GM19238 (cell line): ENCODE measurements around the gene USO1.
A peak's percentile ranks its signal among the peaks of the same experiment; 100 is the strongest.
"Not testable (repeated sequence)": the region's sequence is repeated elsewhere in the genome, so short reads cannot be mapped to it uniquely, and the experiment has no call there.

Source experiments
- DNase-seq: peaks from one replicate; pipeline ENCODE4 v3.0.0; 2011; ENCODE audit warnings: low spot score; ENCODE audit not compliant: insufficient read length

The USO1 gene, protein sequence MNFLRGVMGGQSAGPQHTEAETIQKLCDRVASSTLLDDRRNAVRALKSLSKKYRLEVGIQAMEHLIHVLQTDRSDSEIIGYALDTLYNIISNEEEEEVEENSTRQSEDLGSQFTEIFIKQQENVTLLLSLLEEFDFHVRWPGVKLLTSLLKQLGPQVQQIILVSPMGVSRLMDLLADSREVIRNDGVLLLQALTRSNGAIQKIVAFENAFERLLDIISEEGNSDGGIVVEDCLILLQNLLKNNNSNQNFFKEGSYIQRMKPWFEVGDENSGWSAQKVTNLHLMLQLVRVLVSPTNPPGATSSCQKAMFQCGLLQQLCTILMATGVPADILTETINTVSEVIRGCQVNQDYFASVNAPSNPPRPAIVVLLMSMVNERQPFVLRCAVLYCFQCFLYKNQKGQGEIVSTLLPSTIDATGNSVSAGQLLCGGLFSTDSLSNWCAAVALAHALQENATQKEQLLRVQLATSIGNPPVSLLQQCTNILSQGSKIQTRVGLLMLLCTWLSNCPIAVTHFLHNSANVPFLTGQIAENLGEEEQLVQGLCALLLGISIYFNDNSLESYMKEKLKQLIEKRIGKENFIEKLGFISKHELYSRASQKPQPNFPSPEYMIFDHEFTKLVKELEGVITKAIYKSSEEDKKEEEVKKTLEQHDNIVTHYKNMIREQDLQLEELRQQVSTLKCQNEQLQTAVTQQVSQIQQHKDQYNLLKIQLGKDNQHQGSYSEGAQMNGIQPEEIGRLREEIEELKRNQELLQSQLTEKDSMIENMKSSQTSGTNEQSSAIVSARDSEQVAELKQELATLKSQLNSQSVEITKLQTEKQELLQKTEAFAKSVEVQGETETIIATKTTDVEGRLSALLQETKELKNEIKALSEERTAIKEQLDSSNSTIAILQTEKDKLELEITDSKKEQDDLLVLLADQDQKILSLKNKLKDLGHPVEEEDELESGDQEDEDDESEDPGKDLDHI

GRCh38 chr4:75724066-75724866 lies at the start of gene USO1:
USO1 (plus strand) TSS chr4:75724577; CDS start chr4:75724820, 243 bp downstream.
- DNase-seq, result peak; percentile 87

DNA sequence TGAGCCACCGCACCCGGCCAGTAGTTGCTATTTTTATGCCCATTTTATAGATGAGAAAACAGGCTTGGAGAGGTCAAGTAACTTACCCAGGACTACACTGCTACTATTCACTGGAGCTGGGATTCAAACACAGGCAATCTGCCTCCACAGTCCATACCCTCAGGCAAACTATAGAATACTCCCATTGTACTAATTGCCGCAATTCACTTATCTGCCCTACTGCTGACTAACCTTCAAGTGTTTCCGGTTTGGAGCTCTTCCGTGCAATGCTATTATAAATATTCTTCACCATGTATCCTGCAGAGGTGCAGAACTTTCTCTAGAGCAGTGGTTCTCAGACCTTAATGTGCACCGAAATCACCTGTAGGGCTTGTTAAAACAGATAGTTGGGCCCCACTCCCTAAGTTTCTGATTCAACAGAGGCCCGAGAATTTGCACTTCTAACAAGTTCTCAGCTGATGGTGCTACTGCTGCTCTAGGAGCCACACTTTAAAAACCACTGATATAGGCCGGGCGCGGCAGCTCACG lies 49.3 kb upstream of the USO1 start:
- DNase-seq, result no peak

DNA sequence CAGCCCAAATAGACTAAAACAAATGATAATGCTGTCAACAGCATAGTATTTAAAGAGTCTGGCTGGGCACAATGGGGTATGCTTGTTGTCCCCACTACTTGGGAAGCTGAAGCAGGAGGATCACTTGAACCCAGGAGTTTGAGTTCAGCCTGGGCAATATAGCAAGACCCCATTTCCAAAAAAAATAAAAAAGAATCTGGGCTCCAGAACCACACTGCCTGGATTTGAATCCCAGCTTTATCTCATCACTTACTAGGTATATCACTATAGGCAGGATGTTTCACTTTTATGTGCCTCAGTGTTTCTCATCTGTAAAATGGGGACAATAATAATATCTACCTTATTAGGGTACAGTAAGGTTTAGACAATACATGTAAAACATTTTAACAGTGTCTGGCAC lies 45.9 kb upstream of the USO1 start:
- no peak for DNase-seq

- no peak for DNase-seq
Observed at GRCh38 chr4:75678965-75679364, 45.4 kb upstream of the USO1 start.

DNA sequence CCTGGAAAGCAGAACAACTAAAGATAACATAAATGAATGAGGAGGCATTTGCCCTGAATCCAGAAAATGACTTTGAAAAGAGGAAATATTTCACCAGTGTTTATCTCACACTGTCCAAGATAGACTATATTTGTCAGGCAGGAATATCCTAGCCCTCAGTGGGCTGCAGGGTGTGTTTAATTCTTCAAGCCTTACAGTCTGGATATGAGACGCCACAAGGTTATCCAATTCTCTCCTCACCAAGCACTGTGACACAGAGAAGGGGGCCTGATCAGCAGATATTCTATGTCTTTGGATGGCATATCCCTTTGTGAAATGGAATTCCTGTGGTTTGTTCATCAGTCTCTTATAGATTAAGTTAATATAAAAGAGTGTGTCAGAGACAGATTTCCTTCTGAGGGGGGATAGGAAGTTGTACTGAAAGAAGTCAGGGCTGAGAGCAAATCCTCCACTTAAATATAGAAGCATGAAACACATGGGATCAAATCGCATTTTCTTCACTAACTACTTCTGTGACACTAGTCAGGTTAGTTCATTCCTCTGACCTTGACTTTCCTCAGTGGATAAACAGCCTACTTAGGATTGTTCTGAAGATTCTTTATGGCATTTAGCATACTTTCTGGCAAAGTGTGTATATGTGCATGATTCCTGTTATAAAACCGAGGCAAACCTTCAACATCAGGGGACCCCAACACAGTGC lies 44.4 kb upstream of the USO1 start:
- DNase-seq, result no peak

DNA sequence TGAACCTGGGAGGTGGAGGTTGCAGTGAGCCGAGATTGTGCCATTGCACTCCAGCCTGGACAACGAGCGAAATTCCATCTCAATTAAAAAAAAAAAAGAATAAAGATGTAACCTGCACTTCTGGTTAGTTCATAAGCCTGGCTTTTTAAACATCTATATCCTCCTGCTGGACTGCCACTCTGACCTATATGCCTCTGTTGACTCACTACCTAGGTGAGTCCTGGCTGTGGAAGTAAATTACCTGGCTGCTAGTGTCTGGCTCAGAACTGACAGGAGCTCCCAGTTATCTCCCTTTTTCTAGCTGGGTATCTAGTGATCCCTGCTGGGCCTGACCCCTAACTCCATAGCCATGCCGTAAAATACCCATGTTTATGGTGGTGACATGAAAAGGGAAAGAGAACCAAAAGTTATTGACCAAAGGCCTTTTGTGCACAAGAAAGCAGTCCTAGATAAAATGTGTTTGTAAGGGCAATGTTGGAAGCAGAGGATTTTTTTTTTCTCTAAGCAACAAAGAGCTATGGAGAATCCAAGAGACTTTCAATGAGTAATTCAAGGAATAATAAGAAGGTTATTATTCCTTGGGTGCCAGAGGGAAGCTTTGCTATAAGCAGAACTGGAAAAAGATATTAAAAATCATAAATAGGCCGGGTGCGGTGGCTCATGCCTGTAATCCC lies 40.8 kb upstream of the USO1 start:
- DNase-seq, result no peak

DNA sequence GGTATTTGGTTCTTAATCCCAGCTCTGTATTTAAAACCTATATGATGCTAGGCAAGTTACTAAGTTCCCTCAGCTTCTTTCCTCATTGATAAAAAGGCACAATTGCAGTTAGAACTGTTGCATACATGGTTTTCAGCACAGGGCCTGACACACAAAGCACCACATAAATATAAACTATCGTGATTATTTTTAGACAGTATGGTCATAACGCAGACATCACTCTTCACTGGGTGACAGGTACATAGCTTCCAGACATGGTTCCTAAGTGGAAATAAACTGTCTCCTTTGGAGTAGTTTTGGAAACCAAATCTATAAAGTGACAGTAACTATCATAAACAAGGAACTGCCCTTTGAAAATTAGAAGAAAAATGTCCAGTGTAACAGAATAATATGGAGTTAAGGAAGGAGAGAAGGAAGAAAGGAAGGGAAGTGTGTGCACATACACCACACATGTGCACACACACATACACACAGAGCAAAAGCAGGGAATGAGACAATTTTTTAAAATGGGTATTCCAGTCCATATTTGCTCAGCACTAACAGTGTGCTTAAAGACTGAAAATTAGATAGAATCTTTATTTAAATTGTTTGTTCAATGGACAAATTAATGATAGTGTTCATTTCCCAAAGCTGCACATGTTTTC lies 38.7 kb upstream of the USO1 start:
- no peak for DNase-seq

DNA sequence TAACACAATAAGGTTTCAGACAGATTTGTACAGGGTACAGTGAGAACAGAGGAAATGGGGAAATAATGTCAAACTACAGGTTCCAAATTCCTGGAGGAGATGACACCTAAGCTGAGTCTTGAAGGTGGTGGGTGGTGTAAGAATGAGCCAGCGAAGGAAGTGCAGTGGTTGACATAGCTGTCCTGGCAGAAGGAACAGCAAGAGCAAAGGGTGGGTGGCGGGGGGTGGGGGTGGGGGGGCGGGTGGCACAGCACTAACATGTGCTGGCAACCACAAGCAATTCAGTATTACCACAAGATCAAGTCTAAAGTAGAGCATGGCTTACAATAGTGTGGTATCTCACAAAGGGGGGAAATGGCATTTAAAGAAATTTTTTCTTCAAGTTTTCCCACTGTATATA lies 38.0 kb upstream of the USO1 start:
- DNase-seq, result no peak

DNA sequence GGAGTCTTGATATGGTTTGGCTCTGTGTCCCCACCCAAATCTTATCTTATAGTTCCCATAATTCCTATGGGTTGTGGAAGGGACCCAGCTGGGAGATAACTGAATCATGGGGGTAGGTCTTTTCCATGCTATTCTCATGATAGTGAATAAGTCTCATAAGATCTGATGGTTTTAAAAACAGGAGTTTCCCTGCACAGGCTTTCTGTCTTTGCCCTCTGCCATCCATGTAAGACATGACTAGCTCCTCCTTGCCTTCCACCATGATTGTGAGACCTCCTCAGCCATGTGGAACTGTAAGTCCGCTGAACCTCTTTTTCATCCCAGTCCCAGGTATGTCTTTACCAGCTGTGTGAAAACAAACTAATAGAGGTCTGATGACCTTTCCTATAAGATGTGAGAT lies 37.3 kb upstream of the USO1 start:
- DNase-seq, result not testable (repeated sequence)

DNA sequence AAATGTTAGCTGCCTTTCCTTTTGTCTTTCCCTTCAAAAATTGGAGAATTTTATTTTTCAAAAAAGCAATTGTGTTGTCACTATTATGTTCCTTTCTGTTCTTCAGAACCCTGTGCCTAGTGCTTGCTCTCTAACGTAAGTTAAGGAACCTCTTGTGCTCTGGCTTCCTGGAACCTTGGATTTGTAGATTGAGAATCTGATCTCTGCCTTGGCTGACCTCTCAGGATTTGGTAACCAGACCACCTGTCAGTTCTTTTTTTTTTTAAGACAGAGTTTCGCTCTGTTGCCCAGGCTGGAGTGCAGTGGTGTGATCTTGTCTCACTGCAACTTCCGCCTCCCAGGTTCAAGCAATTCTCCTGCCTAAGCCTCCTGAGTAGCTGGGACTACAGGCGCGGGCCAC lies 32.3 kb upstream of the USO1 start:
- DNase-seq, result not testable (repeated sequence)

DNA sequence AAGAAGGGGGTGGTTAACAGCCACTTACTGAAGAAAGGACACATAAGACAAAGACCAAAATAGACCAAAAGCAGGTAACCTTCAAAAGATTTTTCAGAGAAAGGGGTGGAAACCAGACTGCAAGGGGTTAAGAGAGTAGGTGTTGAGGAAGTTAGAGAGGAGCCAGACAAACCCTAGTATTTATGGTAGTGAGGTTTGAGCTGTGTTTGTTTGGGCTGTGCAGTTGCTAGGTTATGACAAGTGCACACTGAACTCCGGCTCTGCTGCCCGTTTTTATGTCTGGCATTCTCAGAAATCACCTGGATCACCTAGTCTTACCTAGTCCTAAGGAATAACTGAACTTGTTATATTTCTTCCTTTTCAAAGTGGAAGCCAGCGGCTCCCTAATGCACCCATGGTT lies 28.3 kb upstream of the USO1 start:
- no peak for DNase-seq

- DNase-seq, result no peak
Observed at GRCh38 chr4:75696581-75696980, 27.8 kb upstream of the USO1 start.

GRCh38 chr4:75698162-75698962 lies 26.0 kb upstream of the USO1 start:
- peak; percentile 50 for DNase-seq

DNA sequence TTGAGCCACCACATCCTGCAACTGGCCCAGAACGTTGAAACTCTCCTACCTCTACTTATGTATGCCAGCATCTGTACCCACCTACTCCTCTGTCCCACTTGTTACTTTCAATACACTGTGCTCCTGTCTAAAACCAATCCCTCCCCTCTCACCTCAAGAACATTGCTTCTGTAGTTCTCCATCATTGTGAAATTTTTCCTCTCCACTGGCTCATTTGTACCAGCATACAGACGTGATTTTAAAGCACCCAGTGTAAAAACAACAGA lies 25.5 kb upstream of the USO1 start:
- DNase-seq, result no peak

GRCh38 chr4:75699299-75699698 lies 25.1 kb upstream of the USO1 start:
- no peak for DNase-seq

DNA sequence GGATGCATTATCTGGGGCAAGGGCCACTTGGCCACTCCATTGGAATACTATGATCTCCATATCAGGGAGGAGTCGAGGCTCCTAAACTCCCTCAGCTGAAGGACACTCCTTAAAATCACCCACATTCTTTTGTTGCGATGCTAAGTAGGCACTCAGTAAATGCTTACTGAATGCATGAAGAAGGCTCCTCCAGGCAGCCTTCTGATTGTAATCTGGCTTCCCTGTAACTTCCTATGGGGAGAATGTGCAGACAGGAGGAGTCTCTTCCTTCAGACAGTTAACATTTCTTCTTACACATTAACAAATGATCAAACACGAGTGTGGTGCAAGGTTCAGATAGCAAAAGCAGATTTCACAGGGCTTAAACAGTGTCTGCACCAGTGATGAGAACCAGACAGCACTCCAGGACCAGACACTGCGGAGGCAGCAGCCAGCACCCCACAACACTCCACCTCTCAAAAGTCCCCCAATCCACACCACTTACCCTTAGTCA lies 21.4 kb upstream of the USO1 start:
- DNase-seq, result no peak

DNA sequence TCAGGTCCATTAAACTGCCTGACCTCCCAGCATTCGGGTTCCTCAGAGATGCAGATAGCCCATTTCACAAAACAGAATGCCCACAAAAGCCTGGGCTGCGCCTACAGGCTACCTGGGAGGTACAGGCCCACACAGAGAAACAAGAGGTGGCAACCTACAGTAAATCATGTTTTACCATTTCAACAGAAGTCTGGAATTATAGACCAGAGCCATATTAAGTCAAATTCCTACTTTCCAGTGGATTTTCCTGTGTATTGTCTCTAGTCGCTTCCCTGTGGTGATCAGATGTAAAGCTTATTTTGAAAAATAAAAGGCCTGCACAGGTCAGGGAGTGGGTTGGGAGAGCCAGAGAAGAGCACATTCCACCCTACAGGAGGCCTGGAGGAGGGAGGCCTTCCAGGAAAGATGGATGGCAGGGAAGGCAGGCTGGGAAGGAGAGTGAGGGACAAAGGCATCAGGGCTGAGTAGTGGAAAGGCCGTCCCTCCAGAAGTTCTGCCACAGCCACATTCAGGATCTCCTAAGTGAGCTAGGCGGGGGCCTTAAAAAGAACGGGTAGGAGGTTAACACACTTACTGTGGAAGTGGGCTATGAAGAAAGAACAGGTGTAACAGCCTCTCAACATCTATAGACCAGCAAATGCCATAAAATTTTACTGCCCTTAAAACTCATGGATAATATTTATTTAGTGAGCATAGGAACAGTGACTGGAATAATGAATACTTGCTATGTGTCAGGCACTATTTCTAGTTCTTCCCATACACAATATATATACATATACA lies 19.0 kb upstream of the USO1 start:
- DNase-seq, result no peak

DNA sequence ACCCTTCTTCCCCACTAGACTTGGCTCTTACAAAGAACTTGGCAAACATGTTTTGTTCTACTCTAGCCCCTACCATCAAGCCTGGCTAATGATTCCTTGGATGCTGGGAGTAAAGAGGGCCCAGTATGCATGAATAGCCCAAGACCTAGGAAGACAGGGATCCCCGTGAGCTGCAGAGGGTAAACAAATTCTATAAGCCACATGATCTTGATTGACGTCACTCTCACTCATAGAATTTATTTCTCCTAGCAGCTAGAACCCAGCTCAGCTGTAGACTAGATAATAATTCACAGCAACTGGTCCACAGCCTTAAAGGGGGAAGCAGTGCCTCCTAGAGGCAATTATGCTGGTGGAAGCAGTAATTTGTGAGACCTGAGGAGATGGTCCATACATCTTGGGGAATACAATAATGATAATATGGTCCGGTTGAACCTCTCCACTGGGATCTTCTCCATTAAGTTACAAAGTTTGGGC lies 16.1 kb upstream of the USO1 start:
- no peak for DNase-seq
